Left lung (tissue), 10 donors: ENCODE measurements around the gene TLR7. TPM values are rescaled to one million over a fixed set of nuclear protein-coding genes. Genes with fewer than 3 reads are reported as not detected.

Source experiments
- ATAC-seq: fragments of 200-7000 bp; cut with Tn5 transposase; one replicate; pipeline ENCODE4 v1.9.1; 2020; ENCODE audit warnings: moderate library complexity
- DNase-seq, 4 donors: peaks; one replicate each; pipeline ENCODE4 v3.0.0-alpha.2; 2013 to 2020
- H3K27ac ChIP-seq, 2 donors: fragments of 200-600 bp; sonication (generic) in 1 of 2; one replicate each; pipeline versions ENCODE4 v1.5.0 to v1.8.0; 2020 to 2021
- H3K27me3 ChIP-seq, 2 donors: fragments of 200-600 bp; sonication (generic) in 1 of 2; one replicate each; pipeline versions ENCODE4 v1.5.0 to v1.8.0; 2020 to 2021
- H3K36me3 ChIP-seq, 2 donors: fragments of 200-600 bp; sonication (generic) in 1 of 2; one replicate each; pipeline versions ENCODE4 v1.5.0 to v1.8.0; 2020 to 2021
- H3K4me1 ChIP-seq, 2 donors: fragments of 200-600 bp; one replicate each; pipeline ENCODE4 v1.8.0; 2021
- H3K4me3 ChIP-seq, 2 donors: fragments of 200-600 bp; sonication (generic) in 1 of 2; one replicate each; pipeline versions ENCODE4 v1.5.0 to v1.8.0; 2020 to 2021; ENCODE audit warnings: mild to moderate bottlenecking in 1 of 2
- H3K9me3 ChIP-seq, 2 donors: fragments of 200-600 bp; sonication (generic) in 1 of 2; one replicate each; pipeline versions ENCODE4 v1.5.0 to v1.8.0; 2020 to 2021
- CTCF ChIP-seq, 2 donors: fragments of 200-600 bp; sonication (generic) in 1 of 2; IDR thresholded peaks; one replicate each; pipeline versions ENCODE4 v1.5.0 to v1.8.0; 2021; ENCODE audit warnings: antibody characterized with exemption in 2 of 2
- intact Hi-C, 2 donors: fragments of 100-400 bp; cut with DNase I; formaldehyde crosslinking; loops; one replicate each; pipeline versions ENCODE4 v1.11.2 to v1.14.2; 2022
- polyA plus RNA-seq, 6 donors: library from polyadenylated mRNA; unstranded; fragments of 120-200 nt; gene quantifications; one replicate each; pipeline ENCODE4 v1.2.1, GENCODE V29; 2013; ENCODE audit not compliant: insufficient read length in 6 of 6
- total RNA-seq, 2 donors: library from RNA; stranded (reverse); fragmentation: NEBNext Ultra II Directional; extraction: Animal tissue kit (Norgen Biotek cat#: 25700); gene quantifications; one replicate each; pipeline ENCODE4 v1.2.1, GENCODE V29; 2021
- donor health status: DM: no; HTN: yes; CAD: no.
- donor health status: DM: no; HTN: no; CAD: no.

TLR7 gene
- total and polyA plus RNA-seq, 8 donors = 0.84 to 3.4 (median 1.3) TPM

- no peak overlapping the region for H3K4me3 ChIP-seq
Observed at GRCh38 chrX:12898073-12898472, 31.2 kb downstream of the TLR7 start.

GRCh38 chrX:12899506-12899905 lies 32.6 kb downstream of the TLR7 start:
- Histone ChIP-seq H3K36me3 (no peaks in the 10 kb centered on the region), H3K27me3 (no peaks in the 10 kb centered on the region), H3K4me1 (no peaks in the 10 kb centered on the region), H3K27ac (no peak overlapping the region), H3K9me3 (no peaks in the 10 kb centered on the region), H3K4me3 (no peak overlapping the region)
- no peak for TF ChIP-seq CTCF (IDR thresholded peaks at IDR 0.05)
- DNase-seq (no peak), ATAC-seq (no peak)
- intact Hi-C loops = no loop called here

More at GRCh38 chrX:12898073-12898472, 31.2 kb downstream of the TLR7 start:
- peaks cover 0 to 7% of the 10 kb centered on the region in 2 donors for H3K4me1 ChIP-seq
- H3K27me3 ChIP-seq = no peaks in the 10 kb centered on the region
- intact Hi-C loops = no loop called here
- no peak overlapping the region for H3K27ac ChIP-seq
- ATAC-seq (no peak), DNase-seq (no peak)
- H3K36me3 ChIP-seq = no peaks in the 10 kb centered on the region
- no peak for TF ChIP-seq CTCF (IDR thresholded peaks at IDR 0.05)
- no peaks in the 10 kb centered on the region for H3K9me3 ChIP-seq

DNA sequence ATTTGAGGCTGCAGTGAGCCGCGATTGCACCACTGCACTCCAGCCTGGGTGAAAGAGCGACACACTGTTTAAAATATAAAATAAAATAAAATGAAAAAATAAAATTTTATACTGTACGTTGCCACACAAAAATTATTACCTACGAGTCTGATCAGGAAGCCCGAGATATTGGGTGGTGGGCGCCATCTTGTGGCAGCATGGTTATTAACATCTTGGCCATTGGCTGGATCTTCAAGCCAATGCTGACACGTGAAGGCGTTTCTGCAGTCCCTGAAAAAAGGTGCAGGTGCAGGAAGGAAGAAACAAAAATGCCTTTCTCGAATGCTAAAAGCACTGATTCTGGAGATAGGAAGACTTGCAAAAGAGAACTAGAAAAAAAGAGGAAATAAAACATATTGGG lies 34.6 kb downstream of the TLR7 start:
- Histone ChIP-seq H3K27ac (no peak overlapping the region), H3K36me3 (no peaks in the 10 kb centered on the region), H3K4me3 (no peak overlapping the region), H3K9me3 (no peaks in the 10 kb centered on the region), H3K27me3 (no peaks in the 10 kb centered on the region), H3K4me1 (peaks cover 0 to 9% of the 10 kb centered on the region in 2 donors)
- TF ChIP-seq CTCF (IDR thresholded peaks at IDR 0.05) = peak; percentile 60 to 63
- intact Hi-C loops = no loop called here
- DNase-seq (peak; percentile 34 to 58 (median 46)), ATAC-seq (peak; percentile 83)

GRCh38 chrX:12903646-12904045 lies 36.8 kb downstream of the TLR7 start:
- Histone ChIP-seq H3K9me3 (no peaks in the 10 kb centered on the region), H3K4me3 (no peak overlapping the region), H3K27me3 (no peaks in the 10 kb centered on the region), H3K36me3 (no peaks in the 10 kb centered on the region), H3K27ac (peak overlapping the region in 1 of 2 donors; percentile 55), H3K4me1 (peaks cover 0 to 9% of the 10 kb centered on the region in 2 donors)
- DNase-seq (no peak), ATAC-seq (peak; percentile 12)
- intact Hi-C loops = no loop called here
- TF ChIP-seq CTCF (IDR thresholded peaks at IDR 0.05) = no peak

- H3K4me3 ChIP-seq = peak within 1 kb of the TSS in 1 of 2 donors; percentile 41
- no peak for DNase-seq
- H3K36me3 ChIP-seq = no peaks in the 10 kb centered on the region
- peaks cover 0 to 9% of the 10 kb centered on the region in 2 donors for H3K4me1 ChIP-seq
- no peak for TF ChIP-seq CTCF (IDR thresholded peaks at IDR 0.05)
- no peaks in the 10 kb centered on the region for H3K9me3 ChIP-seq
- H3K27ac ChIP-seq = peak within 1 kb of the TSS; percentile 9 to 80
- H3K27me3 ChIP-seq = no peaks in the 10 kb centered on the region
- ATAC-seq = no peak
- intact Hi-C loops = loop anchor here in 1 of 2 donors (5.0 kb wide), 1 partner anchor 94 kb away; no protein-coding TSS in a partner anchor
Observed at GRCh38 chrX:12906046-12906761, 39.3 kb downstream of the TLR7 start, which contains the start of gene TLR8. TSS of gene TLR8 (plus strand) at chrX:12906620. CDS start at chrX:12906707, 87 bp downstream.
